ENCODE results near the gene KRTAP5-2. TPM values are rescaled to one million over a fixed set of nuclear protein-coding genes. Genes with fewer than 3 reads are reported as not detected.

KRTAP5-2 gene
- total and polyA plus RNA-seq, 2 donors, result 0.11 TPM; not detected in 1

DNA sequence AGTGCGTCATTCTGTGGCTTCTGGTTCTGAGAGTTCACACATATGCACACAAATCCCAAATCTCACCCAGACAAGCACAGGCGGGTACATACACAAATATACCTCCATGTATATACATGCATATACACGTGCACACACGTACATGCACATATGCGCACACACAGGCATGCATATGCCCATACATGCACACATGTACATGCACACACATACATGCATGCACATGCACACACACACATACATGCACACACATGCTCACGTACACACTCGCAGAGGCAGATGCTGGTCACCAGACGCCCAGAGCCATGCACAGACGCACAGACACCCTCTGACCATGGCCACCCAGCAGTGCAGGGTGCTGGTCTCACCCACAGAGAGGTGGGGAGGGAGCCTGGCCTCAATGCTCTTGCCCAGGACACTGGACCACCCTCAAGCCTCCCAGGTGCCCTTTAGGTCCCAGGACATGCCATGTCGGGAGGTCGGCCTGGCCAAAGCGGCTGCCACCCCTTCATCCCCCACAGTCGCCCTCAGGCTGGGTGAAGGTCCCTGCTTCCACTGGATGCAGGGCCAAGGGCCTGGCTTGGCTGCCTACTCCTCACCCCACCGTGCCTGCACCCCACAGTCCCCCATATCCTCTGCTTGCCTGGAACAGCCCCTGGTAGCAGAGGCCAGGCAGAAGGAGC, 35.5 kb downstream of the KRTAP5-2 start:
- Histone ChIP-seq H3K27me3 (ENCODE audit: control insufficient read depth in 2 of 2, insufficient read depth in 1 of 2, low read length in 1 of 2) (peaks cover 10 to 83% of the 10 kb centered on the region in 2 donors), H3K4me3 (ENCODE audit: low read length in 2 of 2) (no peak overlapping the region), H3K27ac (ENCODE audit: low read depth in 1 of 2, low read length in 1 of 2) (no peak overlapping the region), H3K36me3 (ENCODE audit: control insufficient read depth in 2 of 2, insufficient read depth in 2 of 2, low read length in 1 of 2) (no peaks in the 10 kb centered on the region), H3K9me3 (ENCODE audit: control insufficient read depth in 2 of 2, insufficient read depth in 1 of 2, low read length in 1 of 2) (no peaks in the 10 kb centered on the region), H3K4me1 (ENCODE audit: control insufficient read depth in 2 of 2, insufficient read depth in 2 of 2, low read length in 2 of 2) (no peaks in the 10 kb centered on the region)
- WGBS, result 96% methylated on average over 14 of the region's 14 CpGs
- DNase-seq (ENCODE audit: low read depth in 6 of 9, low spot score in 9 of 9), result no peak

DNA sequence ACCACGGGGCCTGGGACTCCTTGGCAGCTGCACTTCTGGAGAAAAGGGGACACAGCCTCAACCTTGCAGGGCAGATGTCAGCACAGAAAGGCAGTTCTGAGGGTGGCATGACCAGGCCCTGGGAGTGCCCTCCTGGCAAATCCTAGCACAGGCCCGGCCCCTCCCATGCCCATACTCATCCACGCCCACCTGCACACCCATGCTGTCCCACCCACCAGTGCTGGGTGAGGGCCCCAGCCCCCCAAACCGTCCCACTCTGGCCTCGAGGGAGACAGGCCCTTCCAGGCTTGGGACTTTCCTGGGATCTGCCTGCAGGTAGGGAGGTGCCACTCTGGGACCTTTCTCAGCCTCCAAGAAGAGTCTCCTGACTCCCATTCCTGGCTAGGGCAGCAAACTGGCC, 36.1 kb downstream of the KRTAP5-2 start:
- peaks cover 17 to 81% of the 10 kb centered on the region in 2 donors for H3K27me3 ChIP-seq (ENCODE audit: control insufficient read depth in 2 of 2, insufficient read depth in 1 of 2, low read length in 1 of 2)
- 88% methylated on average over 5 of the region's 5 CpGs for WGBS
- H3K4me3 ChIP-seq (ENCODE audit: low read length in 2 of 2), result no peak overlapping the region
- no peak for DNase-seq (ENCODE audit: low read depth in 6 of 9, low spot score in 9 of 9)
- no peaks in the 10 kb centered on the region for H3K4me1 ChIP-seq (ENCODE audit: control insufficient read depth in 2 of 2, insufficient read depth in 2 of 2, low read length in 2 of 2)
- no peaks in the 10 kb centered on the region for H3K36me3 ChIP-seq (ENCODE audit: control insufficient read depth in 2 of 2, insufficient read depth in 2 of 2, low read length in 1 of 2)
- H3K27ac ChIP-seq (ENCODE audit: low read depth in 1 of 2, low read length in 1 of 2), result no peak overlapping the region
- H3K9me3 ChIP-seq (ENCODE audit: control insufficient read depth in 2 of 2, insufficient read depth in 1 of 2, low read length in 1 of 2), result no peaks in the 10 kb centered on the region

DNA sequence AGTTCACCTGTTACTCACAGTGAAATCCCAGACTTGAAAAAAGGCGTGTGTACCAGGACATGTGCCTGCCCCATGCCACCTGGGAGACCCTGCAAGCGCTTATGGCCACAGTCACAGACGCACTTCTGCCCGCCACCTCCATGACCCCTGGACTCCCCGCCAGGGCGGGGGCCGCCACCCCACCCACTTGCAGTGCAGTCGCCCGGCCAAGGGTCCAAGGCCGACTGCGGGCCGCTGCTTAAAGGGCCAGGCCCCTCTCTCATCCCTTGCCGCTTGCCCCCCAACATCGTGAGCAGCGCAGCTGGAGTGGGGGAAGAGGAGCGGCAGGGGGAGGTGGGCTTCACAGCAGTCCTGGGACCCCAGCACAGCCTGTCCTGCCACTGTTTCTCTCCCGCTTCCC, 36.8 kb downstream of the KRTAP5-2 start:
- WGBS, result 97% methylated on average over 17 of the region's 17 CpGs
- no peak overlapping the region for H3K27ac ChIP-seq (ENCODE audit: low read depth in 1 of 2, low read length in 1 of 2)
- H3K9me3 ChIP-seq (ENCODE audit: control insufficient read depth in 2 of 2, insufficient read depth in 1 of 2, low read length in 1 of 2), result no peaks in the 10 kb centered on the region
- H3K36me3 ChIP-seq (ENCODE audit: control insufficient read depth in 2 of 2, insufficient read depth in 2 of 2, low read length in 1 of 2), result no peaks in the 10 kb centered on the region
- no peaks in the 10 kb centered on the region for H3K4me1 ChIP-seq (ENCODE audit: control insufficient read depth in 2 of 2, insufficient read depth in 2 of 2, low read length in 2 of 2)
- peaks cover 24 to 77% of the 10 kb centered on the region in 2 donors for H3K27me3 ChIP-seq (ENCODE audit: control insufficient read depth in 2 of 2, insufficient read depth in 1 of 2, low read length in 1 of 2)
- no peak overlapping the region for H3K4me3 ChIP-seq (ENCODE audit: low read length in 2 of 2)
- no peak for DNase-seq (ENCODE audit: low read depth in 6 of 9, low spot score in 9 of 9)

DNA sequence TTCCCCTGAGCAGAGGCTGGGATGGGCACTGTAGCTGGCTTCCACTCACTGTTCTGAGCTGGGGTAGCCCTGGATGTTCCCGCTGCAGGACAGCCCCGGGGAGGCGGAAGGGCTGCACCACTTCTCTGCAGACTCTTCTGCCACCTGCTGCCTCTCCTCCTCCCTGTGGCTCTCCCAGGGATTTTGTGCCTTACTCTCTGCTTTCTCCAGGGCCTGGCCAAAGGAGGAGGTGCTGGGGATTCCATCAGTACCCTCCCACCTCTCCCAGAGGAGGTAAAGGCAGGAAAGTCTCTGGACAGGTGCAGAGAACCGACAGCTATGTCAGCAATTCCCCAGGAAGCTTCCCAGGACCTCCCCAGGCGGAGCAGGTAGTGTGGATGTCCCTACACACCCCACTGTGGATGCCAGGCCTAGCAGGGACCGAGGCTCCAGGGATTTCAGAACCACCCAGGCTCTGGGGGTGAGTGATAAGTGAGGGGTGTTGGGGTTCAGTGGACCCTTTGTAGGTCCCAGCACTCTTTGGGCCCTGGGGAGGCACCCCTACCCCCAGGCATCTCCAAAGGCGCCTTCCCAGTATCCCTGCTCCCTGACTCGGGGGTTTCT, 37.3 kb downstream of the KRTAP5-2 start:
- WGBS, result 86% methylated on average over 8 of the region's 8 CpGs
- peaks cover 29 to 78% of the 10 kb centered on the region in 2 donors for H3K27me3 ChIP-seq (ENCODE audit: control insufficient read depth in 2 of 2, insufficient read depth in 1 of 2, low read length in 1 of 2)
- H3K4me3 ChIP-seq (ENCODE audit: low read length in 2 of 2), result no peak overlapping the region
- H3K27ac ChIP-seq (ENCODE audit: low read depth in 1 of 2, low read length in 1 of 2), result no peak overlapping the region
- no peak for DNase-seq (ENCODE audit: low read depth in 6 of 9, low spot score in 9 of 9)
- H3K4me1 ChIP-seq (ENCODE audit: control insufficient read depth in 2 of 2, insufficient read depth in 2 of 2, low read length in 2 of 2), result no peaks in the 10 kb centered on the region
- no peaks in the 10 kb centered on the region for H3K9me3 ChIP-seq (ENCODE audit: control insufficient read depth in 2 of 2, insufficient read depth in 1 of 2, low read length in 1 of 2)
- no peaks in the 10 kb centered on the region for H3K36me3 ChIP-seq (ENCODE audit: control insufficient read depth in 2 of 2, insufficient read depth in 2 of 2, low read length in 1 of 2)

DNA sequence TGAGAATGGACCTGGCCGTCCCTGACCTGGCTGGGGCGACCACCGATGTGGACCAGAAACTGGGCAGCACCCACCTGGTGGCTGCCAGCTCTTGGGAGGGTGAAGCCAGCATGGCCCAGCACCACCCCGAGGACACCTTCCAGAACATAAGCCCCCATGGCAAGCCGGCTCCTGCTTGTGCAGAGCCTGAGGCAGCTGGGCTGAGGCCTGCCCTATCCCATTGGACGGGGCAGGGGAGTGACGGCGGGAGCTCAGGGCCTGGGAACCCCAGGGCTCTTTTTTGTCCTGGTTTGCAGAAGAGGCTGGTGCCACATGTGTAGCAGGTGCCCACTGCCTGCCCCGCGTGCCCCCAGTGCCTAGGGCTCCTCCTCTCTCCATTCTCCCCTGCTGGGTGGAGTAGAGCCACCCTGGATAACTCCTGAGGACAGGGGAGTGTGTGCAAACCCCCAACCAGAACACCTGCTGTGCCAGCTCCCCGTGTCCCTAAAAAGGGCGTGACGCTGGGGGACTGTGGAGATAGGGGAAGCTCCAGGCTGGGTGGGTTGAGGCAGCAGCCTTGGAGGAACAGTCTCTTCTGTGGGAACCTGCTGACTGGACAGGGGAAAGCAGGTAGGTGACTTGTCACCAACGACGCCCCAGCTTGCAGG, 38.0 kb downstream of the KRTAP5-2 start:
- Histone ChIP-seq H3K27me3 (ENCODE audit: control insufficient read depth in 2 of 2, insufficient read depth in 1 of 2, low read length in 1 of 2) (peaks cover 35 to 78% of the 10 kb centered on the region in 2 donors), H3K9me3 (ENCODE audit: control insufficient read depth in 2 of 2, insufficient read depth in 1 of 2, low read length in 1 of 2) (no peaks in the 10 kb centered on the region), H3K36me3 (ENCODE audit: control insufficient read depth in 2 of 2, insufficient read depth in 2 of 2, low read length in 1 of 2) (no peaks in the 10 kb centered on the region), H3K4me3 (ENCODE audit: low read length in 2 of 2) (no peak overlapping the region), H3K27ac (ENCODE audit: low read depth in 1 of 2, low read length in 1 of 2) (no peak overlapping the region), H3K4me1 (ENCODE audit: control insufficient read depth in 2 of 2, insufficient read depth in 2 of 2, low read length in 2 of 2) (no peaks in the 10 kb centered on the region)
- 86% methylated on average over 15 of the region's 15 CpGs for WGBS
- no peak for DNase-seq (ENCODE audit: low read depth in 6 of 9, low spot score in 9 of 9)

DNA sequence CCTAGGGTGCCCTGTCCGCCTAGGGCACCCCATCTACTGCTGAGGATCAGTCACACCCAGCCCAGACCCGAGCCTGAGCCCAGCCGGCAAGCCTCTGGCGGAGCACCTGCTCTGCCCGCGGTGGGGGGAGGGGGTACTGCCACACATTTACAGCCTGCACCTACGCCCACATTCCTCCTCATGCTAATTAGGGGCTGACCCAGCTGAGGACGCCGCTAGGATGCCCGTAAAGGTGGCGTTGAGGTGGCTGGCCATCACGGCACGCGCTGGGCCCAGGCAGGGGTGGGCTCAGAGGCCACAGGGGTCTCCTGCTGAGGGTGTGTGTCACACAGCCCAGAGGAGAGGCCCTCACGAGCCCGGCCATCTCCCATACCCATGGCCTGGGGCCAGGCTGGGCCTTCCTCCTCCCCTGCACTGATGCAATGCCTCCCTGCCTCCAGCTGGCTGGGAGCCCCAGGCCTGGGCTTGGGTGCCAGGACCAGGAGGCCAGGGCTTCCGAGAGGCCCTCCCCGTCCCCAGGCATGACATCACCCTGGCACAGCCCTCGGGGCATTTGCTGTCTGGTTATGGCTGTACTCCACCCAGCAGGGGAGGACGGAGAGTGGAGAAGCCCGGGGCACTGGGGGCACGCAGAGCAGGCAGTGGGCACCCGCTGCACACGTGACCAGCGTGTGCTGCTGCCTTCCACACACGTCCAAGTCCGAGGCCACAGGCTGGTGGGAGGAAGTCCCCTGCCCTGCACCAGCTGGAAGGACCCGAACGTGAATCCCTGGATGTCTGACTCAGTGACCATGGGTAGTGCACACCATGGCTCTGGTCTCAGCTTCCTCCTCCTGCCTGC, 38.8 kb downstream of the KRTAP5-2 start:
- Histone ChIP-seq H3K27me3 (ENCODE audit: control insufficient read depth in 2 of 2, insufficient read depth in 1 of 2, low read length in 1 of 2) (peaks cover 38 to 78% of the 10 kb centered on the region in 2 donors), H3K4me1 (ENCODE audit: control insufficient read depth in 2 of 2, insufficient read depth in 2 of 2, low read length in 2 of 2) (no peaks in the 10 kb centered on the region), H3K4me3 (ENCODE audit: low read length in 2 of 2) (no peak overlapping the region), H3K27ac (ENCODE audit: low read depth in 1 of 2, low read length in 1 of 2) (no peak overlapping the region), H3K36me3 (ENCODE audit: control insufficient read depth in 2 of 2, insufficient read depth in 2 of 2, low read length in 1 of 2) (no peaks in the 10 kb centered on the region), H3K9me3 (ENCODE audit: control insufficient read depth in 2 of 2, insufficient read depth in 1 of 2, low read length in 1 of 2) (no peaks in the 10 kb centered on the region)
- no peak for DNase-seq (ENCODE audit: low read depth in 6 of 9, low spot score in 9 of 9)
- WGBS, result 66% methylated on average over 29 of the region's 29 CpGs

DNA sequence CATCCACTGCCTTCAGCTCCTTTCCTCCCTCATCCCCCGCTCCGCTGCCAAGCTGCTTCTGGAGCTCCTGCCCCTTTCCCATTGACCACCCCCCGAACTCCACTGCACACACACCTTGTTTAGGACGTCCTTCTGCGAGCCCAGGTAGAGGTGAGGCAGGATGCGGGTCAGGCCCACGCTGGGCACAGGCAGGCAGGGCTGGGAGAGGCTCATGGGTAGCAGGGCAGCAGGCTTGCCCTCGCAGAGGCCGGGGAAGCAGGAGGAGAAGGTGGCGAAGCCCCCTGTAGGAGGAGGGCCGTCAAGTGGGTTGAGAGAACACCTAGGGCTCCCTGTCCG, 39.4 kb downstream of the KRTAP5-2 start:
- H3K36me3 ChIP-seq (ENCODE audit: control insufficient read depth in 2 of 2, insufficient read depth in 2 of 2, low read length in 1 of 2), result no peaks in the 10 kb centered on the region
- H3K27ac ChIP-seq (ENCODE audit: low read depth in 1 of 2, low read length in 1 of 2), result no peak overlapping the region
- WGBS, result 77% methylated on average over 12 of the region's 12 CpGs
- H3K9me3 ChIP-seq (ENCODE audit: control insufficient read depth in 2 of 2, insufficient read depth in 1 of 2, low read length in 1 of 2), result no peaks in the 10 kb centered on the region
- H3K4me1 ChIP-seq (ENCODE audit: control insufficient read depth in 2 of 2, insufficient read depth in 2 of 2, low read length in 2 of 2), result no peaks in the 10 kb centered on the region
- H3K27me3 ChIP-seq (ENCODE audit: control insufficient read depth in 2 of 2, insufficient read depth in 1 of 2, low read length in 1 of 2), result peaks cover 38 to 78% of the 10 kb centered on the region in 2 donors
- DNase-seq (ENCODE audit: low read depth in 6 of 9, low spot score in 9 of 9), result no peak
- no peak overlapping the region for H3K4me3 ChIP-seq (ENCODE audit: low read length in 2 of 2)

DNA sequence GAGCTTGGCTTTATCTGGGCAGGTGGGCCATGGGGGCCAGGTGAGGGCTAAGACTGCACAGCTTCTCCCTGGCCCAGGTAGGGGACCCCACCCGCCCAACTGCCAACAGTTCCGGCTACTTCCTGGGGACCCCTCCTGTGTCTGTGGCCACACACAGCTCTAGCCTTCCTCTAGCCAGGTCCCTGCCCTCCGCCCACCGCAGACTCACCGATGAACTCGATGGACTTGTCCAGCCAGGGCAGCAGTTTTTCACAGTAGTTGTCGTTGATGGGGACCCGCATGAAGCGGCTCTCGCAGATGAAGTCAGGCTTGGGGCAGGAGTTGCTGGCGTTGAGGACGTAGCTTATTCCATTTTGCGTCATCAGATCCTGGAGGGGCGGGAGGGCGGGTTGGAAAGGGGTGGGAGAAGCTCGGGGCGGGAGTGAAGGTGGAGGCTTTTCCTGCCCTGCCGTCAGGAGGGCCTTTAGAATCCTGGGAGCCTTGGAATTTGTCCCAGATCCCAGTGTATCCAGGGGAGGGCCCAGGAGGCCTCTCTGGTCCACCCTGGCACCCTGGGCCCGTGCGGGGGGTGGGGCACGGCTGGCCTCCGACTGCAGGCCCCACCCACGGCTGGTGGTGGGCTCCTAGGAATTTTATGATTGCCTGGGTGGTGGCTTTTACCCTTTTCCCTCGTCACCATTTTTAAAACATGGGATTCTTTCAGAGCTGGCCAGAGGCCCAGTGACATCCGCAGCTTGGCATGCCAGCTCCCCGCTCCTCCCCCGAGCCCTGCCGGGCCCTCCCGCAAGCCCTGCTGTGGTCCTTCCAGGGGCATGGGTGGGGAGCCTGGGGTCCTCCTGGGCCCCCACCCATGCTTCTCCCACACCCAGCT, 40.0 kb downstream of the KRTAP5-2 start:
- no peaks in the 10 kb centered on the region for H3K36me3 ChIP-seq (ENCODE audit: control insufficient read depth in 2 of 2, insufficient read depth in 2 of 2, low read length in 1 of 2)
- H3K9me3 ChIP-seq (ENCODE audit: control insufficient read depth in 2 of 2, insufficient read depth in 1 of 2, low read length in 1 of 2), result no peaks in the 10 kb centered on the region
- H3K27me3 ChIP-seq (ENCODE audit: control insufficient read depth in 2 of 2, insufficient read depth in 1 of 2, low read length in 1 of 2), result peaks cover 38 to 80% of the 10 kb centered on the region in 2 donors
- DNase-seq (ENCODE audit: low read depth in 6 of 9, low spot score in 9 of 9), result no peak
- no peak overlapping the region for H3K27ac ChIP-seq (ENCODE audit: low read depth in 1 of 2, low read length in 1 of 2)
- H3K4me3 ChIP-seq (ENCODE audit: low read length in 2 of 2), result no peak overlapping the region
- H3K4me1 ChIP-seq (ENCODE audit: control insufficient read depth in 2 of 2, insufficient read depth in 2 of 2, low read length in 2 of 2), result no peaks in the 10 kb centered on the region
- 70% methylated on average over 29 of the region's 29 CpGs for WGBS
